ENCODE results near the gene PLCE1. TPM values are rescaled to one million over a fixed set of nuclear protein-coding genes. Genes with fewer than 3 reads are reported as not detected.
"Not testable (repeated sequence)": the region's sequence is repeated elsewhere in the genome, so short reads cannot be mapped to it uniquely, and the experiment has no call there.

Gene PLCE1
- total and polyA plus RNA-seq, 2 of the 8 experiments (the other 6 are each of a cell fraction or from before 2014, with no cell fraction given): 0.05 to 0.06 TPM

- POLR2A ChIA-PET (ENCODE audit: partially characterized antibody); H3K79me2 ChIP-seq (ENCODE audit: control insufficient read depth in 1 of 2, insufficient read depth in 2 of 2, low read length in 2 of 2); H3K23me2 ChIP-seq (ENCODE audit: low read depth, low read length); H3K27me3 ChIP-seq (replicated peaks in 1 of 4; ENCODE audit: control insufficient read depth in 3 of 4, extremely low read depth in 1 of 4, insufficient read depth in 3 of 4, low read length in 3 of 4); H2BK5ac ChIP-seq (ENCODE audit: low read depth, low read length); H3K56ac ChIP-seq (replicated peaks; ENCODE audit: insufficient read length, low read depth, low read length); H3K4me2 ChIP-seq (ENCODE audit: insufficient read depth in 1 of 2, low read depth in 2 of 2, low read length in 2 of 2); H2BK15ac ChIP-seq (ENCODE audit: low read length); H3K4ac ChIP-seq (replicated peaks; ENCODE audit: insufficient read length, low read depth, low read length); H3K18ac ChIP-seq (ENCODE audit: extremely low read depth, low read length); H3K27ac ChIP-seq (ENCODE audit: low read depth, low read length); H3K9ac ChIP-seq (replicated peaks in 1 of 4; ENCODE audit: extremely low read depth in 1 of 4, low read depth in 3 of 4, low read length in 3 of 4); H2AK5ac ChIP-seq (ENCODE audit: low read depth, low read length); H4K8ac ChIP-seq (ENCODE audit: extremely low read depth, insufficient read depth, low read length); H4K91ac ChIP-seq (replicated peaks; ENCODE audit: insufficient read length, low read length); DNase-seq (ENCODE audit: low read depth in 1 of 2, low spot score in 2 of 2); H2BK12ac ChIP-seq (ENCODE audit: low read depth, low read length); H2AFZ ChIP-seq (ENCODE audit: low read length); H3K79me1 ChIP-seq (ENCODE audit: low read depth, low read length); CTCF ChIA-PET (ENCODE audit: partially characterized antibody); FAIRE-seq; H4K20me1 ChIP-seq (replicated peaks in 1 of 2; ENCODE audit: control insufficient read depth in 1 of 2, insufficient read depth in 2 of 2, low read length in 2 of 2); H3K23ac ChIP-seq (ENCODE audit: insufficient read length); H2BK20ac ChIP-seq (ENCODE audit: low read length); H3K14ac ChIP-seq (ENCODE audit: insufficient read length); H3K4me3 ChIP-seq (ENCODE audit: extremely low read depth in 1 of 4, insufficient read depth in 2 of 4, low read depth in 3 of 4, low read length in 4 of 4); H4K5ac ChIP-seq (ENCODE audit: insufficient read length, low read depth, low read length); H3K4me1 ChIP-seq (replicated peaks in 1 of 4; ENCODE audit: control insufficient read depth in 3 of 4, insufficient read depth in 4 of 4, low read length in 3 of 4); H2BK120ac ChIP-seq (replicated peaks; ENCODE audit: low read depth, low read length); H3K36me3 ChIP-seq (ENCODE audit: control insufficient read depth in 2 of 4, insufficient read depth in 4 of 4, low read length in 3 of 4): not testable (repeated sequence)
- WGBS, 2 experiments (ENCODE audit: extremely low coverage in 1 of 2, insufficient coverage in 1 of 2, insufficient read length in 1 of 2, insufficient replicate concordance in 2 of 2, low coverage in 1 of 2, low lambda C conversion rate in 2 of 2, missing lambda C conversion rate in 1 of 2): 80% methylated on average over 8 of the region's 44 CpGs; no CpG with 5 or more reads in 1 of the 2 experiments
- peaks cover 0 to 16% of the 10 kb centered on the region in 2 experiments; a peak in 2 of 4 replicates for H3K9me3 ChIP-seq (ENCODE audit: insufficient read depth in 2 of 2, low read depth in 1 of 2, low read length in 1 of 2)
These were observed 23.2 kb upstream of the PLCE1 start for GRCh38 chr10:93970433-93971010.

Data from H1 (cell line).